Loucy (cell line): ENCODE results near the gene NFASC.

Experiments used
- H2AFZ ChIP-seq: fragments of 200-600 bp; sonication (generic); 2 replicates; pipeline ENCODE4 v1.6.0; 2016; ENCODE audit warnings: antibody characterized with exemption, mild to moderate bottlenecking, low read length, moderate library complexity
- H3F3A ChIP-seq: fragments of 200-600 bp; 2 replicates; pipeline ENCODE4 v1.6.0; 2016; ENCODE audit warnings: antibody characterized with exemption, low read depth, mild to moderate bottlenecking
- H3K27me3 ChIP-seq: fragments of 200-600 bp; sonication (generic); 2 replicates; pipeline ENCODE4 v1.6.1; 2014; ENCODE audit warnings: low read length, mild to moderate bottlenecking; ENCODE audit not compliant: insufficient read depth, poor library complexity, severe bottlenecking
- H3K36me3 ChIP-seq: fragments of 200-600 bp; sonication (generic); 2 replicates; pipeline ENCODE4 v1.6.1; 2016; ENCODE audit warnings: low read length; ENCODE audit not compliant: insufficient read depth
- H3K4me1 ChIP-seq: fragments of 200-600 bp; sonication (generic); 2 replicates; pipeline ENCODE4 v1.5.1; 2014; ENCODE audit warnings: low read length, mild to moderate bottlenecking; ENCODE audit not compliant: insufficient read depth, poor library complexity, severe bottlenecking
- H3K4me2 ChIP-seq: fragments of 200-600 bp; sonication (generic); 2 replicates; pipeline ENCODE4 v1.6.0; 2014; ENCODE audit warnings: antibody characterized with exemption, low read length, low read depth, mild to moderate bottlenecking; ENCODE audit not compliant: poor library complexity, severe bottlenecking
- H3K4me3 ChIP-seq: fragments of 200-600 bp; sonication (generic); 2 replicates; pipeline ENCODE4 v1.5.1; 2014; ENCODE audit warnings: low read length, mild to moderate bottlenecking, mixed read lengths; ENCODE audit not compliant: poor library complexity, severe bottlenecking
- H3K79me2 ChIP-seq: fragments of 200-600 bp; sonication (generic); 2 replicates; pipeline ENCODE4 v1.6.1; 2014; ENCODE audit warnings: low read length; ENCODE audit not compliant: insufficient read depth
- H3K9ac ChIP-seq: fragments of 200-600 bp; sonication (generic); 2 replicates; pipeline ENCODE4 v1.6.0; 2014; ENCODE audit warnings: mild to moderate bottlenecking, low read depth, low read length, moderate library complexity; ENCODE audit not compliant: poor library complexity, severe bottlenecking
- H3K9me2 ChIP-seq: fragments of 200-600 bp; sonication (generic); replicated peaks from 2 replicates; pipeline ENCODE4 v1.6.1; 2016; ENCODE audit warnings: low read depth, low read length, mixed read lengths
- H3K9me3 ChIP-seq: fragments of 200-600 bp; sonication (generic); 2 replicates; pipeline ENCODE4 v1.6.1; 2014; ENCODE audit warnings: mild to moderate bottlenecking, antibody characterized with exemption, low read length, low read depth; ENCODE audit not compliant: insufficient read depth
- H4K20me1 ChIP-seq: fragments of 200-600 bp; sonication (generic); 2 replicates; pipeline ENCODE4 v1.6.0; 2014; ENCODE audit warnings: antibody characterized with exemption, low read length, mild to moderate bottlenecking; ENCODE audit not compliant: insufficient read depth, poor library complexity, severe bottlenecking
- CTCF ChIP-seq: fragments of 200-600 bp; sonication (generic); conservative IDR thresholded peaks from 2 replicates; pipeline ENCODE4 v1.5.1; 2014; ENCODE audit warnings: mild to moderate bottlenecking, antibody characterized with exemption, low read length
- EZH2phosphoT487 ChIP-seq: fragments of 200-600 bp; IDR thresholded peaks from 2 replicates; pipeline ENCODE4 v1.6.1; 2018; ENCODE audit warnings: antibody characterized with exemption, mild to moderate bottlenecking, moderate library complexity, borderline replicate concordance

The NFASC gene

GRCh38 chr1:204896787-204897469 is 26.3 kb downstream of the NFASC start:
- Histone ChIP-seq H3K9me2 (no peaks in the 10 kb centered on the region), H3K36me3 (no peaks in the 10 kb centered on the region), H3F3A (no peaks in the 10 kb centered on the region), H3K4me3 (no peak overlapping the region), H2AFZ (no peak overlapping the region), H3K9me3 (no peaks in the 10 kb centered on the region), H4K20me1 (no peaks in the 10 kb centered on the region), H3K27me3 (no peaks in the 10 kb centered on the region), H3K4me2 (no peak overlapping the region), H3K4me1 (no peaks in the 10 kb centered on the region), H3K79me2 (no peaks in the 10 kb centered on the region), H3K9ac (no peak overlapping the region)
- TF ChIP-seq CTCF (no peak), EZH2phosphoT487 (no peak)

- no peak for TF ChIP-seq CTCF
- no peak for TF ChIP-seq EZH2phosphoT487
- Histone ChIP-seq H2AFZ (no peak overlapping the region), H3K27me3 (no peaks in the 10 kb centered on the region)
These were observed 30.1 kb downstream of the NFASC start for GRCh38 chr1:204900721-204901120.

GRCh38 chr1:204902671-204903070 is 32.0 kb downstream of the NFASC start:
- Histone ChIP-seq H4K20me1 (no peaks in the 10 kb centered on the region), H2AFZ (no peak overlapping the region), H3F3A (no peaks in the 10 kb centered on the region), H3K4me1 (no peaks in the 10 kb centered on the region), H3K9me3 (no peaks in the 10 kb centered on the region), H3K36me3 (no peaks in the 10 kb centered on the region), H3K79me2 (no peaks in the 10 kb centered on the region), H3K27me3 (no peaks in the 10 kb centered on the region), H3K4me3 (no peak overlapping the region), H3K4me2 (no peak overlapping the region), H3K9me2 (no peaks in the 10 kb centered on the region), H3K9ac (no peak overlapping the region)
- TF ChIP-seq EZH2phosphoT487 (no peak), CTCF (no peak)

More at GRCh38 chr1:204900721-204901120, 30.1 kb downstream of the NFASC start:
- no peaks in the 10 kb centered on the region for H3K9me2 ChIP-seq
- no peaks in the 10 kb centered on the region for H3K4me1 ChIP-seq
- H3K79me2 ChIP-seq: no peaks in the 10 kb centered on the region
- no peaks in the 10 kb centered on the region for H4K20me1 ChIP-seq
- H3K9ac ChIP-seq: no peak overlapping the region
- no peaks in the 10 kb centered on the region for H3K36me3 ChIP-seq
- no peak overlapping the region for H3K4me2 ChIP-seq
- H3K9me3 ChIP-seq: no peaks in the 10 kb centered on the region
- no peaks in the 10 kb centered on the region for H3F3A ChIP-seq
- H3K4me3 ChIP-seq: no peak overlapping the region
